NB4 (cell line): ENCODE measurements around the gene POLA1.
"Not testable (repeated sequence)": the region's sequence is repeated elsewhere in the genome, so short reads cannot be mapped to it uniquely, and the experiment has no call there.

Source experiments
- DNase-seq: peaks from one replicate; pipeline ENCODE4 v3.0.0; 2010; ENCODE audit warnings: low read depth
- H3K4me3 ChIP-seq: one replicate; pipeline ENCODE4 v1.5.1; 2011; ENCODE audit warnings: mild to moderate bottlenecking, low read depth, low read length, moderate library complexity
- CTCF ChIP-seq: IDR thresholded peaks from one replicate; pipeline ENCODE4 v1.5.1; 2012; ENCODE audit warnings: low read depth, low read length
- MAX ChIP-seq: IDR thresholded peaks from 2 replicates; pipeline ENCODE4 v1.6.1; 2011; ENCODE audit warnings: low read depth, low read length
- MYC ChIP-seq: IDR thresholded peaks from 2 replicates; pipeline ENCODE4 v1.6.1; 2011; ENCODE audit warnings: low read depth, low read length
- POLR2A ChIP-seq: IDR thresholded peaks from 2 replicates; pipeline ENCODE4 v1.6.1; 2011; ENCODE audit warnings: mild to moderate bottlenecking; ENCODE audit not compliant: insufficient read length; ENCODE audit errors: extremely low read depth

POLA1 gene

GRCh38 chrX:24648495-24648894, 45.2 kb upstream of the POLA1 start:
- TF ChIP-seq MYC (no peak), CTCF (no peak), MAX (no peak), POLR2A (no peak)
- H3K4me3 ChIP-seq: no peak overlapping the region
- no peak for DNase-seq

GRCh38 chrX:24651783-24652182, 41.9 kb upstream of the POLA1 start:
- TF ChIP-seq MYC: no peak
- TF ChIP-seq POLR2A: no peak

GRCh38 chrX:24655679-24656078, 38.0 kb upstream of the POLA1 start:
- not testable (repeated sequence) for DNase-seq, H3K4me3 ChIP-seq

More at GRCh38 chrX:24651783-24652182, 41.9 kb upstream of the POLA1 start:
- DNase-seq: no peak
- H3K4me3 ChIP-seq: no peak overlapping the region

GRCh38 chrX:24657671-24658386, 35.9 kb upstream of the POLA1 start:
- no peak overlapping the region for H3K4me3 ChIP-seq
- no peak for TF ChIP-seq CTCF
- no peak for TF ChIP-seq MAX
- no peak for TF ChIP-seq MYC
- no peak for TF ChIP-seq POLR2A
- no peak for DNase-seq

- H3K4me3 ChIP-seq: no peak overlapping the region
- DNase-seq: no peak
- no peak for TF ChIP-seq CTCF
Measured at GRCh38 chrX:24658421-24658820, 35.3 kb upstream of the POLA1 start.

- no peak for DNase-seq
- H3K4me3 ChIP-seq: no peak overlapping the region
- TF ChIP-seq POLR2A (no peak), MAX (no peak), MYC (no peak), CTCF (no peak)
Measured at GRCh38 chrX:24659106-24659505, 34.6 kb upstream of the POLA1 start.

GRCh38 chrX:24659646-24660045, 34.1 kb upstream of the POLA1 start:
- H3K4me3 ChIP-seq: no peak overlapping the region
- DNase-seq: no peak
- TF ChIP-seq POLR2A: no peak
- TF ChIP-seq MAX: no peak
- no peak for TF ChIP-seq CTCF
- TF ChIP-seq MYC: no peak
